Cardiac fibroblast (primary cell): Measurements from ENCODE around the gene TLL2.

ENCODE experiments used
- DNase-seq, 2 donors: peaks; one replicate each; pipeline versions ENCODE4 v3.0.0 to v3.0.0-alpha.2; 2010; ENCODE audit warnings: low read depth in 2 of 2
- H3K4me3 ChIP-seq, 2 donors: replicated peaks in 1 of 2; 1 replicate in 1 of 2; 2 replicates in 1 of 2; pipeline ENCODE4 v1.5.1; 2011; ENCODE audit warnings: low read depth in 2 of 2, low read length in 2 of 2, mild to moderate bottlenecking in 2 of 2, moderate library complexity in 1 of 2
- CTCF ChIP-seq: IDR thresholded peaks from one replicate; pipeline ENCODE4 v1.5.1; 2011; ENCODE audit warnings: low read depth, mild to moderate bottlenecking, low read length, inconsistent platforms

Gene TLL2

GRCh38 chr10:96322275-96322674 is 191.5 kb downstream of the TLL2 start:
- no peak overlapping the region for H3K4me3 ChIP-seq
- TF ChIP-seq CTCF, result no peak
- no peak for DNase-seq

- no peak for TF ChIP-seq CTCF
- H3K4me3 ChIP-seq, result no peak overlapping the region
- DNase-seq, result no peak
These were observed 191.9 kb downstream of the TLL2 start for GRCh38 chr10:96321822-96322221.

GRCh38 chr10:96319754-96320474 is 193.8 kb downstream of the TLL2 start:
- no peak for TF ChIP-seq CTCF
- H3K4me3 ChIP-seq, result no peak overlapping the region
- no peak for DNase-seq

GRCh38 chr10:96317067-96317833 is 196.5 kb downstream of the TLL2 start:
- no peak for DNase-seq
- TF ChIP-seq CTCF, result no peak
- no peak overlapping the region for H3K4me3 ChIP-seq
